ENCODE results near the gene DLGAP1.

The DLGAP1 gene

DNA sequence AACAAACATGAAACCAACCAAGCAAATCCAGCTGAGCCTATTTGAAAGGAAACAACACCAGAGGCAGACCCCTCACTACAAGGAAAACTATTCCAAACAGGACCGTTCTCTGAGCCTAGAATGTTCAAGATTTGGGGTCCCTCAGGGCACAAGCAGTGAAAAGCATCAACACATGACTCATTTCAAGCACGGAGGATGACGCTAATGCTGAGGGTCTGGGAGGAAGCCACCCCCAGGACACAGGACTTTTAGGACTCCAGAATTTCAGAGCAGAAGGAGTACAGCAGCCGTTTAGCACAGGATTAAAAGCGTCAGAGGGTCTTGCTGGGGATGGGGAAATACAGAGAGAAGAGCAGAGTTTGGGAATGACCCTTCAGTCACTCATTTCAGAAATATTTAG is 168.9 kb downstream of the DLGAP1 start:
- Histone ChIP-seq H3K4me3 (ENCODE audit: low read depth in 1 of 2, low read length in 1 of 2) (no peak overlapping the region), H3K27me3 (no peaks in the 10 kb centered on the region), H3K36me3 (no peaks in the 10 kb centered on the region), H3K4me1 (ENCODE audit: control insufficient read depth in 1 of 2, insufficient read depth in 1 of 2, low read depth in 1 of 2, low read length in 1 of 2) (no peaks in the 10 kb centered on the region), H3K9me3 (no peaks in the 10 kb centered on the region), H3K27ac (no peak overlapping the region)
- TF ChIP-seq, protein P1, sequence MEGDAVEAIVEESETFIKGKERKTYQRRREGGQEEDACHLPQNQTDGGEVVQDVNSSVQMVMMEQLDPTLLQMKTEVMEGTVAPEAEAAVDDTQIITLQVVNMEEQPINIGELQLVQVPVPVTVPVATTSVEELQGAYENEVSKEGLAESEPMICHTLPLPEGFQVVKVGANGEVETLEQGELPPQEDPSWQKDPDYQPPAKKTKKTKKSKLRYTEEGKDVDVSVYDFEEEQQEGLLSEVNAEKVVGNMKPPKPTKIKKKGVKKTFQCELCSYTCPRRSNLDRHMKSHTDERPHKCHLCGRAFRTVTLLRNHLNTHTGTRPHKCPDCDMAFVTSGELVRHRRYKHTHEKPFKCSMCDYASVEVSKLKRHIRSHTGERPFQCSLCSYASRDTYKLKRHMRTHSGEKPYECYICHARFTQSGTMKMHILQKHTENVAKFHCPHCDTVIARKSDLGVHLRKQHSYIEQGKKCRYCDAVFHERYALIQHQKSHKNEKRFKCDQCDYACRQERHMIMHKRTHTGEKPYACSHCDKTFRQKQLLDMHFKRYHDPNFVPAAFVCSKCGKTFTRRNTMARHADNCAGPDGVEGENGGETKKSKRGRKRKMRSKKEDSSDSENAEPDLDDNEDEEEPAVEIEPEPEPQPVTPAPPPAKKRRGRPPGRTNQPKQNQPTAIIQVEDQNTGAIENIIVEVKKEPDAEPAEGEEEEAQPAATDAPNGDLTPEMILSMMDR (IDR thresholded peaks at IDR 0.05): no peak

DNA sequence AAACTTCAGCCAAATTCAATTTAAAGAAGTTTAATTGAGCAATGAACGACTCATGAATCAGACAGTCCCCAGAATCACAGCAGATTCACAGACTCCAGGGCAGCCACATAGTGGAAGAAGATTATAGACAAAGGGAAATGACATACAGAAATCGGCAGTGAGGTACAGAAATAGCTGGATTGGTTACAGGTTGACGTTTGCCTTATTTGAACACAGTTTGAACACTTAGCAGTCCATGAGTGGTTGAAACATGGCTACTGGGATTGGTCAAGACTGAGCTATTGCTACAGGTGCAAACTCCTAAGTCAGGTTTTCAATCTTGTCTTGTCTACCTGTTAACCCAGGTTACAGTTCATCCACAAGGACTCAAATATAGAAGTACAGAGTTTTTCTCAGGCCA is 169.6 kb downstream of the DLGAP1 start:
- no peaks in the 10 kb centered on the region for H3K9me3 ChIP-seq
- no peaks in the 10 kb centered on the region for H3K36me3 ChIP-seq
- TF ChIP-seq, protein P1 (IDR thresholded peaks at IDR 0.05): no peak
- no peak overlapping the region for H3K4me3 ChIP-seq (ENCODE audit: low read depth in 1 of 2, low read length in 1 of 2)
- H3K27ac ChIP-seq: no peak overlapping the region
- H3K4me1 ChIP-seq (ENCODE audit: control insufficient read depth in 1 of 2, insufficient read depth in 1 of 2, low read depth in 1 of 2, low read length in 1 of 2): no peaks in the 10 kb centered on the region
- H3K27me3 ChIP-seq: no peaks in the 10 kb centered on the region

DNA sequence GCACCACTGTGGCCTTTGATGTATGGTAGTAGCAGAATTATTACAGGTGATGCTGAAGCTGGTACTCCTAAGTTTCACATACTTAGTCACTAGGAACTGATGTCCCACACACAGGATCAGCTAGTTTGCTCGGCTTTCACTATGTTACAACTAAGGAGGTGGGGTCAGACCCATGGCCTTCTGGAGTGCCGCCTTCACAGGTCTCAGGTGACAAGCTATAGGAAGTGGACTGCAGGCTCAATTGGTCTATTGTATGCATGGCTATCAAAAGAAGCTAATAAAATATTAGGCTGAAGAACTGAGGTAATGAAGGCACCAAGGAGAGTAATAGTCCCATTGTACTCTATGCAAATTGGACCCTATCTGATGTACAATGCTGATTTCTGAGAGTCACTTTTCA is 170.6 kb downstream of the DLGAP1 start:
- TF ChIP-seq, protein P1 (IDR thresholded peaks at IDR 0.05): no peak
- Histone ChIP-seq H3K36me3 (no peaks in the 10 kb centered on the region), H3K27me3 (no peaks in the 10 kb centered on the region), H3K27ac (no peak overlapping the region), H3K4me3 (ENCODE audit: low read depth in 1 of 2, low read length in 1 of 2) (no peak overlapping the region), H3K4me1 (ENCODE audit: control insufficient read depth in 1 of 2, insufficient read depth in 1 of 2, low read depth in 1 of 2, low read length in 1 of 2) (no peaks in the 10 kb centered on the region), H3K9me3 (no peaks in the 10 kb centered on the region)

DNA sequence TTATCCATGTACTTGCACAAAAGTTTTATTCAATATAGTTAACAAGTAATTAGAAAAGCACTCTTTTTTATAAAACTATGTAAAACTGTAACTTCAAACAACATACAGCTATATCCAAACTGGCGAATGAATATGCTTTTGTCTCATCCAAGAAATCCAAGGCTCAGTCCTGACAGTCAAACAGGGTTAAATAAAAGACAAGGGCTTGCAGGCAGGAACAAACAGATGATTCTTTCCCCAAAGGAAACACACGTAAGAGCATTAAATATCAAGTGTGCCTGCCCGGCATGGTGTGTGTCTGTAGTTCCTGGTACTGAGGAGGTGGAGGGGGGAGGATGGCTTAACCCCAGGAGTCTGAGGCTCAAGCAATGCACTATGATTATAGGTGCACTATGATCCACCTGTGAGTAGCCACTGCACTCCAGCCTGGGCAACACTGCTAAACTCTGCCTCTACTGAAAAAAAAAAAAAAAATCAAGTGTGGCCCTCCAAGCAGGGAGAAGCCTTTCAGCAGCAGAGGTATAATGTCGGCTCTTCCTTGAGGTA is 171.3 kb downstream of the DLGAP1 start:
- Histone ChIP-seq H3K36me3 (no peaks in the 10 kb centered on the region), H3K9me3 (no peaks in the 10 kb centered on the region), H3K4me1 (ENCODE audit: control insufficient read depth in 1 of 2, insufficient read depth in 1 of 2, low read depth in 1 of 2, low read length in 1 of 2) (no peaks in the 10 kb centered on the region), H3K4me3 (ENCODE audit: low read depth in 1 of 2, low read length in 1 of 2) (no peak overlapping the region), H3K27ac (no peak overlapping the region), H3K27me3 (no peaks in the 10 kb centered on the region)
- TF ChIP-seq, protein P1 (IDR thresholded peaks at IDR 0.05): no peak

DNA sequence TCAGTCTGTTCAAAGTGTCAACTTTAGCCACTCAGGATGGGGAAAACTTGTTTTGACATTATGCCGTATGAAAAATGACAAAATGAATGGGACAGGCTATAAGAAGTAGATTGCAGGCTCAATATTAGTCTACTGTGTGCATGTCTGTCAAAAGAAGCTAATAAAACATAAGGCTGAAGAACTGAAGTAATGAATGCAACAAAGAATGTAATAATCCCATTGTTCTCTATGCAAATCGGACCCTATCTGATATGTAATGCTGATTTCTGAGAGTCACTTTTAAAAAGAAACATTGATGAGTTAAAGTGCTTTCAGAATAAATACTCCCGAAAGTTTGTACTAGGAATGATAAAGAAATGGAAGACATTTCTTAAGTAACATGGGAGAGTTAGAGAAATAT is 172.2 kb downstream of the DLGAP1 start:
- TF ChIP-seq, protein P1 (IDR thresholded peaks at IDR 0.05): no peak

More for the DNA sequence above, 172.2 kb downstream of the DLGAP1 start:
- Histone ChIP-seq H3K36me3 (no peaks in the 10 kb centered on the region), H3K4me3 (ENCODE audit: low read depth in 1 of 2, low read length in 1 of 2) (no peak overlapping the region), H3K27ac (no peak overlapping the region), H3K9me3 (no peaks in the 10 kb centered on the region), H3K4me1 (ENCODE audit: control insufficient read depth in 1 of 2, insufficient read depth in 1 of 2, low read depth in 1 of 2, low read length in 1 of 2) (no peaks in the 10 kb centered on the region), H3K27me3 (no peaks in the 10 kb centered on the region)

Measured in neutrophil (primary cell).